ENCODE results near the gene RASGRP2. TPM values are rescaled to one million over a fixed set of nuclear protein-coding genes. Genes with fewer than 3 reads are reported as not detected.
A peak's percentile ranks its signal among the peaks of the same experiment; 100 is the strongest.

The RASGRP2 gene
- total RNA-seq, 2 donors from 2014 or later: 13.3 to 28.7 TPM

- Histone ChIP-seq H3K4me3 (no peak overlapping the region), H3K9me3 (no peaks in the 10 kb centered on the region), H3K27me3 (replicated peaks; ENCODE audit: insufficient read depth) (peaks cover 36% of the 10 kb centered on the region), H3K36me3 (no peaks in the 10 kb centered on the region), H3K27ac (no peak overlapping the region), H3K4me1 (replicated peaks) (no peaks in the 10 kb centered on the region)
- 60% methylated on average over 21 of the region's 21 CpGs for whole genome bisulfite sequencing
- intact Hi-C loops (cut with DNase I): no loop called here
- DNase-seq (ENCODE audit: low spot score): no peak
- TF ChIP-seq CTCF (IDR thresholded peaks at IDR 0.05) (no peak), POLR2A (IDR thresholded peaks at IDR 0.05) (no peak), POLR2AphosphoS5 (IDR thresholded peaks at IDR 0.05) (no peak)
Observed at GRCh38 chr11:64716473-64717267, 27.3 kb downstream of the RASGRP2 start.

GRCh38 chr11:64715756-64716472, 28.0 kb downstream of the RASGRP2 start:
- H3K4me1 ChIP-seq (replicated peaks): no peaks in the 10 kb centered on the region
- 58% methylated on average over 13 of the region's 13 CpGs for WGBS
- H3K36me3 ChIP-seq: no peaks in the 10 kb centered on the region
- intact Hi-C loops (cut with DNase I): no loop called here
- DNase-seq (ENCODE audit: low spot score): no peak
- no peaks in the 10 kb centered on the region for H3K9me3 ChIP-seq
- TF ChIP-seq POLR2AphosphoS5 (IDR thresholded peaks at IDR 0.05): no peak
- H3K4me3 ChIP-seq: no peak overlapping the region
- H3K27me3 ChIP-seq (replicated peaks; ENCODE audit: insufficient read depth): peaks cover 34% of the 10 kb centered on the region
- no peak overlapping the region for H3K27ac ChIP-seq

- intact Hi-C loops (cut with DNase I): no loop called here
- Histone ChIP-seq H3K36me3 (no peaks in the 10 kb centered on the region), H3K27me3 (replicated peaks; ENCODE audit: insufficient read depth) (peaks cover 34% of the 10 kb centered on the region), H3K4me3 (no peak overlapping the region), H3K4me1 (replicated peaks) (no peaks in the 10 kb centered on the region), H3K9me3 (no peaks in the 10 kb centered on the region), H3K27ac (no peak overlapping the region)
- DNase-seq (ENCODE audit: low spot score): no peak
- WGBS: 62% methylated on average over 5 of the region's 5 CpGs
- TF ChIP-seq CTCF (IDR thresholded peaks at IDR 0.05): no peak
- TF ChIP-seq POLR2A (IDR thresholded peaks at IDR 0.05): no peak
- no peak for TF ChIP-seq POLR2AphosphoS5 (IDR thresholded peaks at IDR 0.05)
Observed at GRCh38 chr11:64715110-64715509, 28.8 kb downstream of the RASGRP2 start.

- WGBS: 54% methylated on average over 5 of the region's 5 CpGs
- Histone ChIP-seq H3K36me3 (no peaks in the 10 kb centered on the region), H3K27ac (no peak overlapping the region), H3K4me1 (replicated peaks) (no peaks in the 10 kb centered on the region), H3K4me3 (no peak overlapping the region), H3K9me3 (no peaks in the 10 kb centered on the region), H3K27me3 (replicated peaks; ENCODE audit: insufficient read depth) (peaks cover 34% of the 10 kb centered on the region)
- no peak for DNase-seq (ENCODE audit: low spot score)
- intact Hi-C loops (cut with DNase I): no loop called here
- TF ChIP-seq POLR2A (IDR thresholded peaks at IDR 0.05) (no peak), POLR2AphosphoS5 (IDR thresholded peaks at IDR 0.05) (no peak), CTCF (IDR thresholded peaks at IDR 0.05) (no peak)
Observed at GRCh38 chr11:64714666-64715065, 29.3 kb downstream of the RASGRP2 start.

GRCh38 chr11:64713781-64714363, 30.1 kb downstream of the RASGRP2 start:
- intact Hi-C loops (cut with DNase I): no loop called here
- no peaks in the 10 kb centered on the region for H3K4me1 ChIP-seq (replicated peaks)
- H3K4me3 ChIP-seq: peak overlapping the region in 1 of 2 donors; percentile 11
- H3K27me3 ChIP-seq (replicated peaks; ENCODE audit: insufficient read depth): peaks cover 32% of the 10 kb centered on the region
- no peak for DNase-seq (ENCODE audit: low spot score)
- H3K27ac ChIP-seq: no peak overlapping the region
- WGBS: 7% methylated on average over 39 of the region's 39 CpGs
- no peak for TF ChIP-seq POLR2AphosphoS5 (IDR thresholded peaks at IDR 0.05)
- no peak for TF ChIP-seq CTCF (IDR thresholded peaks at IDR 0.05)
- no peak for TF ChIP-seq POLR2A (IDR thresholded peaks at IDR 0.05)
- no peaks in the 10 kb centered on the region for H3K9me3 ChIP-seq
- no peaks in the 10 kb centered on the region for H3K36me3 ChIP-seq

All from prostate gland (tissue), 2 donors.